ENCODE results near the gene ZNF48.
"Not testable (repeated sequence)": the region's sequence is repeated elsewhere in the genome, so short reads cannot be mapped to it uniquely, and the experiment has no call there.

The ZNF48 gene

DNA sequence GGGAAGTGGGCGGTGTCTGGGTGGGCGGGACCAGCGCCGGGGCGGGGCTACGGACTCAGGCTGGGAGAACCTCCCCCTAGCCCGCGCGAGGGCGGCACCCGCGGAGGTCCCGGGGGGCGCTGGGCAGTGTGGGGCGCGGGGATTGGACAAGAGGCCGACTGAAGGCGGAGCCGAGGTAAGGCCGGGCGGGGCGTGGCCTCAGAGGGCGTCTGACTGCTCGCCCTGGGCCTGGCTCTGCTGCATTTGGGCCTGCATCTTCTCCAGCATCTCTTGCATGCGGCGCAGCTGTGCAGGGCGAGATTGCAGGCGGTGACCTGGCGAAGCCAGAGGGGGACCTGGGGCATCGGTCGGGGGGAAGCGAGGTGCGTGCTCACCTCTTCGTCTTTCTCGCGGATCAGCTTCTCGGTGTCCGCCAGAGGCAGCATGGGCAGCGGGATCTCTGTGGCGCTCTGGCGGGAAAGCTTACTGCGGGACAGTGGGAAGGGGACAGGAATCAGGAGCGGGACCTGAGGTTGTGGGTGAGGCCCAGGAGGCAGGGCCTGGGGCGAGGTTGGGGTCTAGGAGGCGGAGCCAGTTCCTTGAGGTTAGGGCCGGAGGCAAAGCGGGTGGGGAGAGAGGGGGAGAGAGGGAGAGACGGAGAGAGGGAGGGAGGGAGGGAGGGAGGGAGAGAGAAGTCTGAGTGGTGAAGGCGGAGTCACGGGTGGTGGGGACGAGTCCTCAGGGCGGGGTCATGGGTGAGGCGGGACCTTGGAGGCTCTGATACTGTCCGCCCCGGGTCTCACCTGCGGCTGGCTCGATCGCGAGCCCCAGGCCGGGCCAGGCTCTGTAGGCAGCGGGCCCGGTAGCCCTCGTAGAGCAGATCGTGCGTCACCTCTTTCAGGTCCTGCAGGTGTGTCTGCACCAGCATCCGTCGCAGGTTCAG, 16.7 kb upstream of the ZNF48 start:
- peak; percentile 79 for DNase-seq (ENCODE audit: low read depth)

DNA sequence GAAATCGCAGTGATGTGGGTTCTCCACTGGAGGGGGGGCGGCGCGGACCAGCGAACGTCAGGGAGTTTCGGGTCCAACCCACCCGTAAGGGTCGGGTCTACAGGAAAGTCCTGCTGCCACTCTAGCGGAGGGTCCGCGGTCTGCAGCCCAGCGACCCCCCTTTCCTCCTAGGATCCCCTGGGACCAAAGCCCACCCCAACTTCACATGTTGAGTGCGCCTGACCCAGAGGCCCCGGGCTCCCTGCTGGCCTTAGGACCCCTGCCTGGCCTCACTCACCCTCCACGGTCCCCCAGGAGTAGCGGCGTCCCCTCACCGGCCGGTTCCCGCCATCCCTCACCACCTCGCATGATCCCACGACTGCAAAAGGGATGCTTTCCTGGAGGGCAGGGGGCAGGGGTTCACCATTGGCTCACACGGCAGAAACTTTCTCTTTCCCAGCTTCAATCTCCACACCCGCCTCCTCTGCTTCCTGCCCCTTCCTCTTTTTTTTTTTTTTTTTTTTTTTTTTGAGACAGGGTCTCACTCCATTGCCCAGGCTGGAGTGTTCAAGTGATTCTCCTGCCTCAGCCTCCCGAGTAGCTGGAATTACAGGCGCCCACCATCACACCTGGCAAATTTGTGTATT, 15.9 kb upstream of the ZNF48 start:
- DNase-seq (ENCODE audit: low read depth): no peak

DNA sequence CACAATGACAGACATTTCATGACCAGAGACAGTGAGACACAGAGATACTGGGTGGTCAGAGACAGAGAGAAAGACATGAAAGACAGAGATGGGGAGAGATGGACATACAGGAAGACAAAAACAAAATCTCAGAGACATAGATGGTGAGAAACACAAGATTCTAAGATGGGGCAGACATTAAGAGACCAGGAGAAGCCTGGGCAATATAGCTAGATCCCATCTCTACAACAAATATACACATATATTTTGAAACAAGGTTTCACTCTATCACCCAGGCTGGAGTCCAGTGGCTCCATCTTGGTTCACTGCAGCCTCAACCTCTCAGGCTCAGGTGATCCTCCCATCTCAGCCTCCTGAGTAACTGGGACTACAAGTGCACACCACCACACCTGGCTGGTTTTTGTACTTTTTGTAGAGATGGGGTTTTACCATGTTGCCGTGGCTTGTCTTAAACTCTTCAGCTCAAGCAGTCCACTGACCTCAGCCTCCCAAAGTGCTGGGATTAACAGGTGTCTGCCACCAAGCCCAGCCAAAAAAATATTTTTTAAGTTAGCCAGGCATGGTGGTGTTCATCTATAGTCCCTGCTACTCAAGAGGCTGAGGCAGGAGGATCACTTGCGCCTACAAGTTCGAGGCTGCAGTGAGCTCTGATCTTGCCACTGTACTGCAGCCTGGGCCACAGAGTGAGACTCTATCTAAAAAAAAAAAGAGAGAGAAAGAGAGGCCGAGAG, 15.0 kb upstream of the ZNF48 start:
- DNase-seq (ENCODE audit: low read depth): no peak

DNA sequence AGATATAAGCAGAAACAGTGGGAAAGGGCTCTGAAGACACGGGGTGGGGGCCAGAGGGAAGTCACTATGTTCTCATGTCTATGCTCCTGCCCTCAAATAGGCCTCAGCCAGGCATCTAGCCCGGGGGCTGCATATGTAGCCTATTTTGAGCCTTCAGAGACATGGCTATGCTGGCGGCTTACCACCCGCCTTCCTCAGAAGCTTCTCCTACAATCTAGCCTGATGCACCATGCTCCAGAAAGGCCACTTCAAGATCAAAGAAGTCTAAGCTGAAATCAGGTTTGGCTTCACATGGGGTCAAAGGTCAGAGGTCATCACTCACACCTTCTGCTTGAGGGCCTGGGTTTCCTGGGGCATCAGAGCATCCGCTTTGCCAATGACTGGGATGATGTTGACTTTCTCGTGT, 14.4 kb upstream of the ZNF48 start:
- no peak for DNase-seq (ENCODE audit: low read depth)

DNA sequence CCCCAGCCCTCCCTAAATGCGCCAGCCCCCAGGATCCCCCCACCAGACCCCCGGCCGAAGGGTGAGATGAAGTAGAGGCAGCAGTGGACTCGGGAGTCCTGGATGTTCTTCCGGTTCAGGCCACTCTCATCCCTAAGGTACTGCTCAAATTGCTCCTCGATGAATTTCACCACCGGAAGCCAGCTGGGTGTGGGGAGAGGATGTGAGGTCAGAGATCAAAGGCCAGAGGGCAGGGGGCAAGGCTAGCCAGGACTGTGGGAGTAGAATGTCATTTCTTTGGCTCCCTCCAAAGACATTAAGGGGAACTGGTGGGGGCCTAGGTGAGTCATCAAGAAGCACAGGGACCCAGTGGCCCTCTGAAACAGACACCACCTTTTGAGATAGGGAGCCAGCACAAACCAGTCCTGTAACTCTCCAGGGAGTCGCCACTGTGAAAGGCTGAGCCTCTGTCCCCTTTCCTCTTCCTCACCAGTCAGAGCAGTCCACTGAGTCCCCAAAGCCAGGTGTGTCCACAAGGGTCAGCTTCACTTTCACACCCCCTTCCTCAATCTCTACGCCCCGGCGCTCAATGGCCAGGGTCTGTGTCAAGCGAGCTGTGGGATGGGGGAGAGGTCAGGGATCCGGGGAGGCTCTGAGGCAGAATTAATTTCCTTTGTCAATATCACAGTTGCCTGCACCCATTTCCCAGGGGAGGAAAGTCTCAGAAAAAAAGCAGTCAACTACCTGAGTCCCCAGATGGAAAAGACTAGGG, 13.8 kb upstream of the ZNF48 start:
- DNase-seq (ENCODE audit: low read depth): no peak

DNA sequence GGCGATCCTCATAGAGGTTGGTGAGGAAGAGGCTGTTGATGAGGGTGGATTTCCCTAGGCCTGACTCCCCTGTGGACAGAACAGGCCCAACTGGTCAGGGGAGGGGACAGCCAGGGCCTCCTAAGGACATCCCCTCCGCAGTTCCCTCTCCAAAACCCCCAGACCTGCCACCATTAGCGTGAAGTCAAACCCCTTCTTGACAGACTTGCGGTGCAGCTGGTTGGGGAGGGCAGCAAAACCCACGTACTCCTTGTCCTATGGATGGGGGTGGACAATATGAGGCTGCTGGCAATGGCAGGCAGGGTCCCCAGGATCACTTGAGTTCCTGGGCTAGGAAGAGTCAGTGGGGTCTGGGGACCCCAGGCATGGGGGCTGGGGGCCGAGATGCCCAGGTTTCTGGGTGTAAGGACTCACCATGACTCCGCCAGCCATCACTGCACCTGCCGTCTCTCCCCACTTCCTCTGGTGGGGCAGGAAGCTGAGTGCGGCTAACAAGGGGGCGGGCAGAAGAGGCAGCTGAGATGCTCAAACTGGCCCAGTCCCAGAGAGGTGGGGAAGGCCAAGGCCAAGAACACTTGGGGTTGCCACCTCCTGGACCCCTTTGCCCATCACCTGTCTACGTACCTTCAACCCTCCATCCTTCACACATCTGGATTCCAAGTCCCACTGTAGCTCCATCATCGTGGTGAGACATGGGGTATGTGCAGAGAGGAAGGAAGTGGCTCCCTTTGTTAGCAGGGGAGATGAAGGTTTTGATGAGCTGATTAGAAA, 12.9 kb upstream of the ZNF48 start, which contains the start of gene SEPTIN1:
SEPTIN1 (minus strand) TSS at position 451 of the 771 bp plus-strand sequence; CDS start at position 432, 19 bp downstream.
- no peak for DNase-seq (ENCODE audit: low read depth)

DNA sequence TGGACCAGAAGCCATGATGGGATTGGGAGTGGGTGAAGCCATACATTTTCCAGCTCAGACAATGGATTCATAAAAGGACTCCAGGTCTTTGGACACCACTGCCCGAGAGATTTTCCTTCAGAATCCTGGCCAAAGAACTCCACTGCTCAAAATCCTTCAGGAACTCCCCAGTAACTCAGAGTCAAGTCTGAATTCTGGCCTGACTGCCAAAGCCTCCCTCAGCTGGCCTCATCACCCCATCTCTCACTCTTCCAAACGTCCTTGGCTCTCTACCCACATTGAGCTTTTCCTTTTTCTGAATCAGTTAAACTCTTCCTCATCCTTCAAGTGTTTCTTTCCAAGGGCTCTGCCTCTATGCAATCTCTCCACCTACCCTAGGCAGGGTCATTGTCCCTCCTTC, 11.7 kb upstream of the ZNF48 start:
- DNase-seq (ENCODE audit: low read depth): no peak

DNA sequence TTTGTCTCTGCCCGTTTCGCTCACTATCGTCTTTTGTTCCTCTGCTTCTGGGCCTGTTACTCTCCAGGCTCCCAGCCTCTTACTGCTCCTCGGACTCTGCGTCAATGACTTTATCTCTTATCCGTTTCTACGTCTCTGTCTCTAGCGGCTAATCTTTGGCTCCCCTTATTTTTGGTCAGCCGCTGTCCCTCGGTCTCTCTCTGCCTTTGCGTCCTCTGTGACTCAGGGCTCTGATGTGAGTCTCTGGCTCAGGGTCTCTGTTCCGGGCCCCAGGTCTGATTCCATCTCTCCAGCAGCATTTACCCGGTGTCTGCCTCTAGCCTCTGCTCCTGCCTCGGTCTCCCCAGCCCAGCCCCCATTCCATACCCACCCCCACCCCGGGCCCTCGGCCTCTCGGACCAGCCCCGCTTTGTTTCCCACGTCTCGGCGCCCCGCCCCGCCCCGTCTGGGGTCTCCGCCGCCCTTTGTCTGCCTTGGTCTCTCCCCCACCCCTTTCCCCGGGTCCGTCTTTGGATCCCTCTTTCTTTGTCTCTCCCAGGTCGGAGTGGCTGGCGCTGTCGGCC, 547 bp upstream of the ZNF48 start:
- DNase-seq (ENCODE audit: low read depth): no peak

DNA sequence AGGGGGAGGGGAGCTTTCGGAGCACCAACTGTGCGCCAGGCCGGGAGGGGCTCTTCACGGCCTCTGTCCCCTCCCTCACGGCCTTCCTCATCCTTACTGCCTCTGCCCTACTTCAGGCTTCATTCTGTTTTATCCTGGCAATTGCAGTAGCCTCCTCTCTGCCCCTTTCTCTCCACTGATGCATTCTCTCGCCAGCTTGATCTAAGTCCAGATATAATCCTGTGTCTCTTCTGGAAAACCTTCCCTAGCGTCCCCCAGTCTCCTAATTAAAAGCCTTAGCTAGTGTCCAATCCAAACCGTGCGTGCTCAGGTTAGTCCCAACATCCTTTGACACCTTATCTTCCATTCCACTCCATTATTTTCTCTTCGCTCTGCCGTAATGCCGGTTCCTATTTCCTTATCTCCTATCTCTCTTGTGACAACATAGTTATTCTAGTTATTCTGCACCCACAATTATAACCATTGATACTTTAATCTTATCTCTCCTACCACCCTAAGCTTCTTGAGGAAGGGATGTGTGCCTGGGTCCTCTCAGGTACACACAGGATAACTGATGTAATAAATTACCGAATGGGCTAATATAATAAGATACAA, 869 bp downstream of the ZNF48 start:
- no peak for DNase-seq (ENCODE audit: low read depth)

DNA sequence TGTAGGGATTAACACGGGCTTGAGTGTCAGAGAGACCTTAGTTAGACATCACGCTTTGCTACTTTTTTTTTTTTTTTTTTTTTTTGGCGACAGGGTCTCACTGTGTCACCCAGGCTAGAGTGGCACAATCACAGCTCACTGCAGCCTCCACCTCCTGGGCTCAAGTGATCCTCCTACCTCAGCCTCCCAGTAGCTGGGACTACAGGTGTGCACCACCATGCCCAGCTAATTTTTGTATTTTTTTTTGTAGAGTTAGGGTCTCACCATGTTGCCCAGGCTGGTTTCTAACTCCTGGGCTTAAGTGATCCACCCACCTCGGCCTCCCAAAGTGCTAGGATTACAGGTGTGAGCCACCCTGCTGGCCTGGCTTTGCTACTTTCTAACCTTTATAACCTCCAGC, 1.4 kb downstream of the ZNF48 start:
- DNase-seq (ENCODE audit: low read depth): not testable (repeated sequence)

DNA sequence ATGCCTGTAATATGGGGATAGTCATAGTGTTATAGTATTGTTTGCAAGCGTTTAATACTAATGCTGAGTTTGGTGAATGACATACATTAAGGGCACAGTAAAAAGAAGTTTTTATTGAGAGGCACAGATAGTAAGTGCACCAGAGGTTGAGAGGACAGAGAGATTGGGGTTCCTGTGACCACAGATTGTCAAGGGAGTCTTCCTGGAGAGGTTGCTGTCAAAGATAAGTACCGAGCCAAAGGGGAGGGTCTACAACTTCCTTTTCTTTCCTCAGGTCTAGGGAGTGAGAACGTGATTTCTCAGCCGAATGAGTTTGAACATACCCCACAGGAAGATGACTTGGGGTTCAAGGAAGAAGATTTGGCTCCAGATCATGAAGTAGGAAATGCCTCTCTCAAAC, 1.8 kb downstream of the ZNF48 start:
- DNase-seq (ENCODE audit: low read depth): no peak

DNA sequence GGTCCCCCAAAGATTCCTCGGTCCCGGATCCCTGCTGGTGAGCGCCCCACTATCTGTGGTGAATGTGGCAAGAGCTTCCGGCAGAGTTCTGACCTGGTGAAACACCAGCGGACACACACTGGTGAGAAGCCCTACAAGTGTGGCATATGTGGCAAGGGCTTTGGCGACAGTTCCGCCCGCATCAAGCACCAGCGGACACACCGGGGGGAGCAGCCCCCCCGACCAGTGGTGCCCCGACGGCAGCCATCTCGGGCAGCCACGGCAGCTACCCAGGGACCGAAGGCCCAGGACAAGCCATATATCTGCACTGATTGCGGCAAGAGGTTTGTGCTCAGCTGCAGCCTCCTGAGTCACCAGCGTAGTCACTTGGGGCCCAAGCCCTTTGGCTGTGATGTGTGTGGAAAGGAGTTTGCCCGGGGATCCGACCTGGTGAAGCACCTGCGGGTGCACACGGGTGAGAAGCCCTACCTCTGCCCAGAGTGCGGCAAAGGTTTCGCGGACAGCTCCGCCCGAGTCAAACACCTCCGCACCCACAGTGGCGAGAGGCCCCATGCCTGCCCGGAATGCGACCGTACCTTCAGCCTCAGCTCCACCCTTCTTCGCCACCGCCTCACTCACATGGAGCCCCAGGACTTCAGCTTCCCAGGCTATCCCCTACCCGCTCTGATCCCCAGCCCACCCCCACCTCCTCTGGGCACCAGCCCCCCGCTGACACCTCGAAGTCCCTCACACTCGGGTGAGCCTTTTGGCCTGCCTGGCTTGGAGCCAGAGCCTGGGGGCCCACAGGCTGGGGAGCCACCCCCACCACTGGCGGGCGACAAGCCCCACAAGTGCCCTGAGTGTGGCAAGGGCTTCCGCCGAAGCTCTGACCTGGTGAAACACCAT, 2.8 kb downstream of the ZNF48 start:
- no peak for DNase-seq (ENCODE audit: low read depth)

DNA sequence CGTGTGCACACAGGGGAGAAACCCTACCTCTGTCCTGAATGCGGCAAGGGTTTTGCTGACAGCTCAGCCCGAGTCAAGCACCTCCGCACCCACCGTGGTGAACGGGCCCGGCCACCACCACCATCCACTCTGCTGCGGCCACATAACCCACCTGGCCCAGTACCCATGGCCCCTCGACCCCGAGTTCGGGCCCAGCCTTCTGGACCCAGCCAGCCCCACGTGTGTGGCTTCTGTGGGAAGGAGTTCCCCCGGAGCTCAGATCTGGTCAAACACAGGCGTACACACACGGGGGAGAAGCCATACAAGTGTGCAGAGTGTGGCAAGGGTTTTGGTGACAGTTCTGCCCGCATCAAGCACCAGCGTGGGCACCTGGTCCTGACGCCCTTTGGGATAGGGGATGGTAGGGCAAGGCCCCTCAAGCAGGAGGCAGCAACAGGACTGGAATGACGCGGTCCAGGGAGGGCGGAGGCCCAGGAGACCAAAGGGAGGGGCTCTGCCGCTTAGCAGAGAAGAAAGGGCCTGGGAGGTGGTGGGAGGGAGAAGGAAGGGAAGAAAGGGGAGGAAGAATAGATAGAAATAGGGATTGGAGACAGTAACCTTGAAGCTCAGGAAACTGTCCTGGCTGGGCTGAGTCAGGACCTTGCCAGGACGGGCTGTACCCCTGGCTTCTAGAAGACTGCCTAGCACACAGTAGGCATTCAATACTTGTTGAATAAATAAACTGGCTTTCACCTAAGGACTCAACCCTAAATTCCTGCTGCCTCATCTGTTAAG, 3.6 kb downstream of the ZNF48 start:
- DNase-seq (ENCODE audit: low read depth): no peak

DNA sequence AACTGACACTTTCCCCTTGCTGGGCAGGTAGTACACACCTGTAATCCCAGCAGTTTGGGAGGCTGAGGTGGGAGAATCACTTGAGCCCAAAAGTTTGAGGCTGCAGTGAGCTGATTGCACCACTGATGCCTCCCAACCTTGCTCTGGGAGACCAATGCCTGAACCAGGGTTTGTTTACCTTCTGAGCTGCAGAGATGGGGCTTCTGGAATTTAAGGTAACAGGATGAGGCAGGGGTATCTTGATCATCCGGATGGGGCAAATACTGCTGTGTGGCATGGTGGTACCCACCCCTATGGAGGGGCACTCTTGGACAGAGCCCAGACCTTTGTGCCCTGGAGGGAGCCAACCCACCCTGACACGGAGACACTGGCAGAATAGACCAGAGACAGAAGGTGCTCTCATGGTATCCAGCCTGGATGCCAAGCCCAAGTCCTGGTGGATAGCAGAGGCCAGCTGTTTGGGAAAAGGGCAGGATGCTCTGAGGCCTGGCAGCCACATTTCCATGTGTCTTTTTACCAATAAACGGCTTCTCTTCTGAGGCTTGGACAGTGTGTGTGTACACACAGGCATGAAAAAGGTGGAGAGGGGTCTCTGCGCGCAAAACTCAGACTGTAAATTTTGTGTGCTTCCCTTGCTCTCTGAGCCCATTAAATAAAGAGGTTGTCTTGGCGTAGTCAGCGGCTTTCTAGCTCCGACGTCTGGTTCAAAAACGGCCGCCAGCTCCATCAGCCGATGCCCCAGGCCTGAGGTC, 4.4 kb downstream of the ZNF48 start:
- DNase-seq (ENCODE audit: low read depth): no peak

DNA sequence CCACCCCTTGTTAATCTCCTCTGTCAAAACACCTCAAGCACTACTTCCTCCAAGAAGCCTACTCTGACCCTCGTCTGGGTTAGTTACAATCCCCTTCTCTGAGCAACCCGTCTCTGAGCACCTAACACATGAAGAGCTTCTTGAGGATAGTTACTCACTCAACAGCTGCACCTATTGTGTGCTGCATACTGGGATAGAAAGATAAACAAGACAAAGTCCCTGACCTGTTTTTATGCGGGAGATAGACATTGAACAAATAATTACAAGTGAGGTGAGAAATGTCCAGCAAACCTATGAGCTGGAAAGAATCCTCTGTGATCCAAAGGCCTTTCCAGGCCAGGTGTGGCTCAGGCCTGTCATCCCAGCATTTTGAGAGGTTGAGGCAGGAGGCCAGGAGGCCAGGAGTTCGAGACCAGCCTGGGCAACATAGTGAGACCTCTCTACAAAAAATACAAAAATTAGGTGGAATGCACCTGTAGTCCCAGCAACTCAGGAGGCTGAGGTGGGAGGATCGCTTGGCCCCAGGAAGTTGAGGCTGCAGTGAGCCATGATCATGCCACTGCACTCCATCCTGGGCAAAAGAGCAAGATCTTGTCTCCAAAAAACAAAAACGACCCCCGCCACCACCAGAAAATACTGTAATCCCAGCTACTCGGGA, 6.7 kb downstream of the ZNF48 start:
- DNase-seq (ENCODE audit: low read depth): no peak

DNA sequence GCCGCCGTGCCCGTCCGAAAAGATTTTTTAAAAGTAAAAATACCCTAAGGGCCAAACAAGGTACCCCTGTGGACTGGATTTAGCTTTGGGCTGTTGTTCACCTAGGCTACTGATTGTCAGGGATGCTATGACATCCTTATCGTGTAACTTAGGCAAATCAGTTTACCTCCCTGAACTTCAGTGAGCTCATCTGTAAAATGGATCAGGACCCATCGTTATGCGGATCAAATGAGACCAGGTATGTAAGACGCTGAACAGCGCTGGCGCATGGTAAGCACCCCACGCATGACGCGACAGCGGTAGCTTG, 11.5 kb downstream of the ZNF48 start:
- DNase-seq (ENCODE audit: low read depth): no peak

DNA sequence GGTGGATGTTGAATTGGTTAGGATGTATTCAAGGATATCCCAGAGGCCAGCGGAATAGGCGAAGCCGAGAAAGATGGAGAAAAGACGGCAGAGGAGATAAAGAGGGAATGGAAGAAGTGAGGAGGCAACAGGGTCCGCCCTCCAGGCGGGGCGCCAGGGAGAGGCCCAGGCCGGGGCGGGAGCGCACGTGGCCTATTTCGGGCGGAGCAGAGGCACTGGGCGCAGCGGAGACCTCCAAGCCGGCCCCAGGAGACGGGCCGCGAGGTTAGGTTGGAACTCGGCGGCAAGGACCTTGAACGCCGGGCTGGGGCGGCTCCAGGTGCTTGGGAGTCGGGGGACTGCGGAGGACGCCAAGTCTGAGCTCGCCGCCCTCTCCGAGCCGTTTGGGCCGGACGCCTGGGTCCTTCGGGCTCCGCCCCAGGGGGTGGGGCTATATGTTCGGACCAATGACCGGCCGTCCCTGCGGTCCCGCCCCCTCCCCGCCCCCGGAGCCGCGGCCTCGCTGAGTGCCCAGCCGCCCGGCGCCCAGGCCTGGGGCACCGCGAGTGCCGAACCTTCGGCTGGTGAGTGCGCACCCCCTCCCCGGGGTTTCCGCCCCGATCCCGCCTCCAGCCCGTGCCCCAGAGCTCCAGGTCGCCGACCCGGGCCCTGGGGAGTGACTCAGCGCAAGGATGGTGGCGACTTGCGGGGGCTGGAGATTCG, 12.0 kb downstream of the ZNF48 start, which contains the start of gene ZNF771:
ZNF771 (plus strand) TSS at position 505 of the 702 bp plus-strand sequence. CDS start 448 bp downstream, outside the sequence.
- DNase-seq (ENCODE audit: low read depth): no peak
